Coronary artery (tissue), 2 donors: ENCODE measurements around the gene BMPR1A.
A peak's percentile ranks its signal among the peaks of the same experiment; 100 is the strongest.
"Not testable (repeated sequence)": the region's sequence is repeated elsewhere in the genome, so short reads cannot be mapped to it uniquely, and the experiment has no call there.

Source experiments
- DNase-seq: peaks from one replicate; pipeline ENCODE4 v3.0.0-alpha.2; 2017; ENCODE audit warnings: low spot score
- H3K27ac ChIP-seq, 2 donors: fragments of 200-600 bp; sonication (generic); one replicate each; pipeline ENCODE4 v1.5.1; 2016 to 2019
- H3K4me3 ChIP-seq: fragments of 200-600 bp; sonication (generic); 2 replicates; pipeline ENCODE4 v1.5.1; 2016; ENCODE audit warnings: mild to moderate bottlenecking, moderate library complexity
- CTCF ChIP-seq: fragments of 200-600 bp; sonication (generic); IDR thresholded peaks from one replicate; pipeline ENCODE4 v1.5.1; 2019; ENCODE audit warnings: antibody characterized with exemption

BMPR1A gene

GRCh38 chr10:86971232-86971991 is 215.0 kb downstream of the BMPR1A start:
- no peak for TF ChIP-seq CTCF
- peak; percentile 96 for DNase-seq
- H3K4me3 ChIP-seq = peak overlapping the region; percentile 79
- peak overlapping the region; percentile 97 to 99 for H3K27ac ChIP-seq

- H3K4me3 ChIP-seq = no peak overlapping the region
- TF ChIP-seq CTCF = no peak
- DNase-seq = peak; percentile 75
- peak overlapping the region; percentile 97 to 99 for H3K27ac ChIP-seq
Measured at GRCh38 chr10:86972613-86973380, 216.4 kb downstream of the BMPR1A start.

GRCh38 chr10:86974484-86974883 is 218.1 kb downstream of the BMPR1A start:
- peak overlapping the region; percentile 15 to 97 for H3K27ac ChIP-seq
- DNase-seq = no peak
- no peak for TF ChIP-seq CTCF
- no peak overlapping the region for H3K4me3 ChIP-seq

GRCh38 chr10:86976362-86977056 is 220.1 kb downstream of the BMPR1A start:
- DNase-seq = no peak
- Histone ChIP-seq H3K4me3 (no peak overlapping the region), H3K27ac (peak overlapping the region in 1 of 2 donors; percentile 99)
- no peak for TF ChIP-seq CTCF

GRCh38 chr10:86978457-86978856 is 222.0 kb downstream of the BMPR1A start:
- peak overlapping the region; percentile 99 for H3K27ac ChIP-seq
- DNase-seq, H3K4me3 ChIP-seq: not testable (repeated sequence)

- H3K4me3 ChIP-seq = no peak overlapping the region
Measured at GRCh38 chr10:86979296-86979818, 222.9 kb downstream of the BMPR1A start.

More at GRCh38 chr10:86979296-86979818, 222.9 kb downstream of the BMPR1A start:
- peak overlapping the region; percentile 99 for H3K27ac ChIP-seq
- DNase-seq = no peak
- TF ChIP-seq CTCF = no peak
